Type B pancreatic cell (in vitro differentiated cells): ENCODE data around the gene ZFPL1. TPM values are rescaled to one million over a fixed set of nuclear protein-coding genes. Genes with fewer than 3 reads are reported as not detected.

Experiments used
- DNase-seq: peaks from one replicate; pipeline ENCODE4 v3.0.0; 2021; ENCODE audit warnings: mixed read lengths; ENCODE audit not compliant: unreplicated experiment; ENCODE audit errors: extremely low spot score
- H3K27ac Mint-ChIP-seq: 2 replicates; pipeline ENCODE4 v1.8.0; 2021; ENCODE audit warnings: mild to moderate bottlenecking, mixed read lengths
- H3K27me3 Mint-ChIP-seq: 2 replicates; pipeline ENCODE4 v1.8.0; 2021; ENCODE audit warnings: mixed read lengths
- H3K36me3 Mint-ChIP-seq: 2 replicates; pipeline ENCODE4 v1.8.0; 2021; ENCODE audit warnings: mixed read lengths
- H3K4me1 Mint-ChIP-seq: one replicate; pipeline ENCODE4 v1.8.0; 2021; ENCODE audit warnings: mixed read lengths; ENCODE audit not compliant: unreplicated experiment
- H3K4me3 Mint-ChIP-seq: 2 replicates; pipeline ENCODE4 v1.8.0; 2021; ENCODE audit warnings: mild to moderate bottlenecking, mixed read lengths
- H3K9me3 Mint-ChIP-seq: 2 replicates; pipeline ENCODE4 v1.8.0; 2021; ENCODE audit warnings: mixed read lengths
- total RNA-seq: library from RNA; stranded (reverse); gene quantifications from 2 replicates; pipeline ENCODE4 v1.2.1, GENCODE V29; 2021; ENCODE audit warnings: low replicate concordance
- TF ChIP-seq, protein P1 (sequence below): fragments of 200-600 bp; sonication (generic); conservative IDR thresholded peaks from 2 replicates; pipeline ENCODE4 v1.5.0; 2021; ENCODE audit warnings: antibody characterized with exemption, mild to moderate bottlenecking

The ZFPL1 gene
- total RNA-seq, 1 donor from 2014 or later = 35.9 TPM

DNA sequence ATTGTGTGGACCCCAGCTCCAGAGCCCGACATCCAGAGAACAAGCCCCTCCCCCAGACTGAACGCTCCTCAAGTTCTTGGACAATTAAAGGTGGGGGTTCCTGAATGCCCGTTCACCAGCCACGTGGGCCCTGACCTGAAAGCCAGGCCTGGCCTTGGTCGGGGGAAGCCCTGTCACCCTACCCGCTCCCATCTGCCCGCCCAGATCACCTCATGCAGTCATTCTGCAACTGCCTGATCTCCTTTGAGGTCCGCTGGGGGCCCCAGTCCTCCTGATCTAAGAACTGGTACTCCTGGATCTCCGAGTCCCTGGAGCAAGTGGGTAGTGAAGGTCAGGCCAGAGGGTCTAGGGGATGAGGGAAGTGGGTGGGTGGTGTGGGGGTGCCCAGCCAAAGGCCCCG is 16.6 kb upstream of the ZFPL1 start:
- no peaks in the 10 kb centered on the region for H3K36me3 Mint-ChIP-seq
- no peaks in the 10 kb centered on the region for H3K9me3 Mint-ChIP-seq
- no peak overlapping the region for H3K27ac Mint-ChIP-seq
- H3K4me1 Mint-ChIP-seq = no peaks in the 10 kb centered on the region
- TF ChIP-seq, protein P1, sequence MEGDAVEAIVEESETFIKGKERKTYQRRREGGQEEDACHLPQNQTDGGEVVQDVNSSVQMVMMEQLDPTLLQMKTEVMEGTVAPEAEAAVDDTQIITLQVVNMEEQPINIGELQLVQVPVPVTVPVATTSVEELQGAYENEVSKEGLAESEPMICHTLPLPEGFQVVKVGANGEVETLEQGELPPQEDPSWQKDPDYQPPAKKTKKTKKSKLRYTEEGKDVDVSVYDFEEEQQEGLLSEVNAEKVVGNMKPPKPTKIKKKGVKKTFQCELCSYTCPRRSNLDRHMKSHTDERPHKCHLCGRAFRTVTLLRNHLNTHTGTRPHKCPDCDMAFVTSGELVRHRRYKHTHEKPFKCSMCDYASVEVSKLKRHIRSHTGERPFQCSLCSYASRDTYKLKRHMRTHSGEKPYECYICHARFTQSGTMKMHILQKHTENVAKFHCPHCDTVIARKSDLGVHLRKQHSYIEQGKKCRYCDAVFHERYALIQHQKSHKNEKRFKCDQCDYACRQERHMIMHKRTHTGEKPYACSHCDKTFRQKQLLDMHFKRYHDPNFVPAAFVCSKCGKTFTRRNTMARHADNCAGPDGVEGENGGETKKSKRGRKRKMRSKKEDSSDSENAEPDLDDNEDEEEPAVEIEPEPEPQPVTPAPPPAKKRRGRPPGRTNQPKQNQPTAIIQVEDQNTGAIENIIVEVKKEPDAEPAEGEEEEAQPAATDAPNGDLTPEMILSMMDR = no peak
- H3K27me3 Mint-ChIP-seq = no peaks in the 10 kb centered on the region
- H3K4me3 Mint-ChIP-seq = no peak overlapping the region
- no peak for DNase-seq

DNA sequence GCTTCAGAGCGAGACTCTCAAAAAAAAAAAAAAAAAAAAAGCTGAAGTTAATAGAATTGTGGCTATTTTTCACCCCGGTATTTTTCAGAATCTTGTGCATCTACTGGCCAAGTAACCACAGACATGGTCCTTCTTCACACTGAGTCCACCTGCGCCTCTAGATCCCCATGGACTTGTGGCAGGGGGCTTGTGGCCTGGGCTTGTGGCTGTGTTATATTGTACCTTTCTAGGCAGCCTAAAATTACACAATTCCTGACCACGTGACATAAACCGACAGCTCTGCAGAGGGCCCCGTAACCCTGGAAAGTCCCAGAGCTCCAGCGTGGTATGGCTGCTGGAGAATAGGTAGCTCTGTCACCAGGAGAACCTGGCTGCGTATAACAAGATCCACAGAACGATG is 14.8 kb upstream of the ZFPL1 start:
- no peaks in the 10 kb centered on the region for H3K36me3 Mint-ChIP-seq
- no peak overlapping the region for H3K4me3 Mint-ChIP-seq
- H3K4me1 Mint-ChIP-seq = no peaks in the 10 kb centered on the region
- TF ChIP-seq, protein P1 = no peak
- H3K27me3 Mint-ChIP-seq = no peaks in the 10 kb centered on the region
- no peak overlapping the region for H3K27ac Mint-ChIP-seq
- H3K9me3 Mint-ChIP-seq = no peaks in the 10 kb centered on the region
- no peak for DNase-seq

DNA sequence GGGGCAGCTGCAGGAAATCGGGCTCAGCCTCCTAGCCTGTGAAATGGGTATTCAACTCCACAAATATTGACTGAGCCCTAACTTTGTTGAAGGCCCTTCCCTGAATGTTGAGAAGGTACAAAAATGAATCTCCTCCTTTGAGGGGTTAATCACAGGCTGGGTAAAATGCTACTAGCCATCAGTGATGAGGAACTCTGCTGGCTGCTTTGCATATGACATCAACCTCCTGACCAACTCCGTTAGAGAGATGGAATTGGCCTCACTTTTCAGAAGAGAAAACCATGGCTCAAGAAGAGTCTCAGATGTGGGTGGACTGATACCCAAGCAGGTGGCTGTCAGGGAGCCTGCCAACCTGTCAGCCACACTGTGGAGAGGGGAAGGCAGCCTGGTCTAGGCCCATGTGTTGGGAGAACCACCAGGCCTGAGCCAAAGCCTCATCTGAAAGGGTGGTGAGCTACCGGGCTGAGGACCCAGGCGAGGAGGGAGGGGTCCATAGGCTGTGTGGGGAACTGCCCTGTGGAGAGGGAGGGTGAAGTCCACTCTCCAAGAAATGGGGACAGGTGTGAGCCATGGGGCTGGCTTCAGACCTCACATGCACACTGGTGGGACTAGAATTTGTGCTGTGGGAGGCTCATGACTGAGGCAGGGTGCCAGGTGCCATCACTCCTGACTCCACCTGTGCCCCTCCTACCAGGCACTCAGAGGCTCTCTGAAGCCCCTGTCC is 12.0 kb upstream of the ZFPL1 start:
- TF ChIP-seq, protein P1 = no peak
- H3K9me3 Mint-ChIP-seq = no peaks in the 10 kb centered on the region
- DNase-seq = no peak
- no peak overlapping the region for H3K27ac Mint-ChIP-seq
- H3K27me3 Mint-ChIP-seq = no peaks in the 10 kb centered on the region
- H3K4me1 Mint-ChIP-seq = no peaks in the 10 kb centered on the region
- H3K4me3 Mint-ChIP-seq = no peak overlapping the region
- peaks cover 3% of the 10 kb centered on the region for H3K36me3 Mint-ChIP-seq

DNA sequence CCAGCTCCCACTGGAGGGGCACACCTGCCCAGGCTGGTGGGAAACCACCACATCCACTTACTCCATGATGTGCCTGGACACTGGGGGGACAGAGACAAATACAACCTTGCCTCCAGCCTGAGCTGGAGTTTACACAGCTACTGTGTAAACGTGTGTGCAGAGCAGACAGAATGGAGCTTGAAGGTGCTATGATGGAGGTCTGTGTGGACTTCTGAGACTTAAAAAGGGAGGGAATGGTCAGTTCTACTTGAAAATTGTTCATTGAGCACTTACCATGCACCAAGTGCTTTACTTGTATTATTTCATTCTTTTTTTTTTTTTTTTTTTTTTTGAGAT is 11.4 kb upstream of the ZFPL1 start:
- DNase-seq = no peak
- no peaks in the 10 kb centered on the region for H3K9me3 Mint-ChIP-seq
- H3K4me3 Mint-ChIP-seq = no peak overlapping the region
- H3K36me3 Mint-ChIP-seq = peaks cover 3% of the 10 kb centered on the region
- TF ChIP-seq, protein P1 = no peak
- H3K27me3 Mint-ChIP-seq = no peaks in the 10 kb centered on the region
- no peaks in the 10 kb centered on the region for H3K4me1 Mint-ChIP-seq
- H3K27ac Mint-ChIP-seq = no peak overlapping the region

DNA sequence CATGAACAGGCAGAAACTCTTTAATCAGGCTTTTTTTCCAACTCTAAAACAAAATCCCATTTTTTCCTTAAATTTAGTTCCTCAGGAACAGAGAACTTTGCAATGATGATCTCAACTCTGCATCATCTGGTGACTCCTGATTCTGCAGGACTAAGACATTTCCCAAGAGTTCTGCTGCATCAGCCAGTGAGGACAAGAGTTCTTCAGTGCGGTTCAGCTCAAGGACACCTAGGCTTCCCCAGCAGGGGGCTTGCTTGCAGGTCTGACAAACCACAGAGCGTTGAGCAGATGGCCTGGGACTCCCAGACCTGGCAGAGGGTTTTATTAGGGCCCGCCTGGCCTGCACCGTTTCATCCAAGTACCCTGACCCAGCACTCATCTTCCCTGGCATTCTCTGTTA is 6.6 kb upstream of the ZFPL1 start:
- Mint-ChIP-seq H3K9me3 (no peaks in the 10 kb centered on the region), H3K27me3 (no peaks in the 10 kb centered on the region), H3K4me1 (peaks cover 4% of the 10 kb centered on the region), H3K36me3 (peaks cover 7% of the 10 kb centered on the region), H3K4me3 (no peak overlapping the region), H3K27ac (no peak overlapping the region)
- no peak for DNase-seq
- TF ChIP-seq, protein P1 = no peak
